NCI-H82 (cell line): Measurements from ENCODE around the gene ALDH3B2.

Experiments
- DNase-seq: peaks from one replicate; lab custom pipeline; 2025; lab: John Stamatoyannopoulos, UW

The ALDH3B2 gene

DNA sequence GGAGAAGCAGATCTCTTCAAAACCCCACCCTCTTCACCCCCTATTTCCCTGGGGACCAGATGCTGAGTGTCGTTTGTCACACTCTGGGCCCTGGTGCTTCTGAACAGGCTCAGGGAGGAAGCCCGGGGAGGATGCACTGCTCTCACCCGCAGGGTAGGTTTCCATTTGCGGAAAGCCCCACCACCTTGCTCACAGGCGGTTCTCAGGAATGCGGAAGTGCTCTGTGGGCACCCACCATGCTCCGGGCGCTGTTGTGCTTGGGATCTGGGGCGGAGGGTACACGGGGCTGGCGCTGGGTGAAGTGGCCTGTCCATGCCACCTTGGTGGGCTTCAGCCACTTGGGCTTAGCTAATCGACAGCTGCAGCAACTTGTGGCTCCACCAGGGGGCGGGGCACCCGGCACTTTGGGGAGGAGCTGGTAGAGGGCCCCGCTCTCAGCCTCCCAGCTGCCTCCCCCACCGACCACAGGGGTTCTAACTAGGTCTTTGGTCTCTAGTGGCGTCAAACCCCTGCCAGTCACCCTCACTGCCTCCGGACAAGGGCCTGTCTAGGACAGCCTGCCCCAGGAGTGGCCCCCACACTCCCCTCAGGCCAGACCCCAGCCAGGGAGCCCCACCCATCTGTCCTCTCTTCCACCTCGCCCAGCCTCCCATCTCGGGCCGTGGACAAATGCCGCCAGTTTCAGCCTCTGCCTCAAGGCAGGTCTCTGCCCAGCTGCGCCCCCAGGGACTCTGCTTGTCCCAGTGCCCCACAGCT is 60.3 kb downstream of the ALDH3B2 start:
- peak; percentile 67 for DNase-seq

DNA sequence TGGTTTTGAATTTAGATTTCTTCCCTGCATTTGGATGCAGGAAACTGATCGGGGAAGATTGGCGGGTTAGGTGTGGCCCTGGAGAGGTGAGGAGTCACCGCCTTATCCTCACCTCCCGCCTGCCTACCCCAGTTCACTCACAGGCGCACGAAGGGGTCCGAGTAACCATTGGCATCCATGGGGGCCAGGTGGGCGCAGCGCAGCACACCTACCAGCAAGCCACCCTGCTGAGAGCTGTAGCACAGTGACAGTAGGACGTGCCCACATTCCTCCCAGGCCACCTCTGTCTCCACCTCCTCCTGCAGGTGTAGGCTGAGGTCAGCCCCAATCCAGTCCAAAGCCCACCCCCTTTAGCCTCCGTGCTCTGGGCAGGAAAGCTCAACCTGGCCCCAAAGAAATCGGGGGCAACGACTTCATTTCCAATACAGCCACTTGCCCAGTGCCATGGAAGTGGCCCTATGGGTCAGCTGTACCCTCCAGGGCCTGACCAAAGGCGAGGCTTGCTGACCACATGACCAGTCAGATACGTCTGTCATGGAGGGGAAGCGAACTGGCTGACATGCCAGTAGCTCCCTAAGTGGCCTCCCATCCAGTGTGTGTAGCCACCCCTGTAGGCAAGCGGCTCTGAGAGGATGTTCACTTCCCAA is 61.0 kb downstream of the ALDH3B2 start:
- DNase-seq, result no peak

DNA sequence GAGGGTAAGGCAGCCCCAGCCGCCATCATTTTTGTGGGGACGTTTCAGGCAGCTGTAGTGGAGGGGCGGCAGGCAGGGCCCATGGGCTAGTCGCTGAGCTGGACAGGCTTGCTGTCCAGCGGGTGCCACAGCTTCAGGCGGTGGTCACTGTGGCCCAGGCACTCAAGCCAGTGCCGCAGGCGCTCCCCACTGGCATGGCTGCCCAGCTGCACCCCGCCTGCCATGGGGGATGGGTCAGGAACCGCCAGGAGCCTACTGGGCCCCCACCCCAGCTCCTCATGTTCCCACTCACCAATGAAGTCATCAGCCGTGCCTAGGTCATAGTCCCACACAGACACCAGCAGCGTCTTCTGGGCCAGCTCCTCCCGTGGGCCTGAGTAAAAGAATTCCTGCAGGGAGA is 61.7 kb downstream of the ALDH3B2 start:
- no peak for DNase-seq
